ENCODE measurements around the gene POLE4.

The POLE4 gene

GRCh38 chr2:74941284-74941683 is 17.2 kb upstream of the POLE4 start:
- DNase-seq: no peak

GRCh38 chr2:74942263-74942662 is 16.2 kb upstream of the POLE4 start:
- no peak for DNase-seq

- no peak for DNase-seq
These were observed 13.3 kb upstream of the POLE4 start for GRCh38 chr2:74944987-74945787.

- no peak for DNase-seq
These were observed 12.6 kb upstream of the POLE4 start for GRCh38 chr2:74945788-74946331.

- DNase-seq: no peak
These were observed 10.7 kb upstream of the POLE4 start for GRCh38 chr2:74947703-74948102.

- no peak for DNase-seq
These were observed 9.7 kb upstream of the POLE4 start for GRCh38 chr2:74948779-74949178.

GRCh38 chr2:74951211-74951754 is 7.2 kb upstream of the POLE4 start:
- DNase-seq: no peak

- no peak for DNase-seq
These were observed 5.9 kb upstream of the POLE4 start for GRCh38 chr2:74952575-74952974.

- DNase-seq: no peak
These were observed 4.5 kb upstream of the POLE4 start for GRCh38 chr2:74953796-74954499.

- no peak for DNase-seq
These were observed 4.0 kb upstream of the POLE4 start for GRCh38 chr2:74954500-74954874.

GRCh38 chr2:74957886-74958273 is 563 bp upstream of the POLE4 start:
- no peak for DNase-seq

- DNase-seq: peak in 1 of 2 donors; percentile 26
These were observed 786 bp downstream of the POLE4 start for GRCh38 chr2:74959106-74959751.

- DNase-seq: no peak
These were observed 8.4 kb downstream of the POLE4 start for GRCh38 chr2:74966887-74967286.

GRCh38 chr2:74975016-74975415 is 16.6 kb downstream of the POLE4 start:
- no peak for DNase-seq

- no peak for DNase-seq
These were observed 21.4 kb downstream of the POLE4 start for GRCh38 chr2:74979844-74980243.

- no peak for DNase-seq
These were observed 24.1 kb downstream of the POLE4 start for GRCh38 chr2:74982577-74982976.

- DNase-seq: no peak
These were observed 25.4 kb downstream of the POLE4 start for GRCh38 chr2:74983631-74984392.

- no peak for DNase-seq
These were observed 26.6 kb downstream of the POLE4 start for GRCh38 chr2:74984947-74985637.

GRCh38 chr2:74985978-74986609 is 27.7 kb downstream of the POLE4 start:
- DNase-seq: no peak

- DNase-seq: no peak
These were observed 33.5 kb downstream of the POLE4 start for GRCh38 chr2:74991977-74992376.

GRCh38 chr2:74999468-74999867 is 41.0 kb downstream of the POLE4 start:
- no peak for DNase-seq

Data from CD4-positive, alpha-beta T cell treated with Interleukin-4 for 1 hour (primary cell).